HG02943 (cell line): ENCODE data around the gene SMARCAL1.
"Not testable (repeated sequence)": the region's sequence is repeated elsewhere in the genome, so short reads cannot be mapped to it uniquely, and the experiment has no call there.

Source experiments
- ATAC-seq: cut with Tn5 transposase; IDR thresholded peaks from one replicate; pipeline ENCODE4 v1.9.1; 2021; ENCODE audit warnings: mild to moderate bottlenecking, low read depth, moderate library complexity; ENCODE audit not compliant: unreplicated experiment

The SMARCAL1 gene

GRCh38 chr2:216498379-216499352 lies 86.4 kb downstream of the SMARCAL1 start, which contains the start of gene RPL37A:
Gene RPL37A, plus strand, starts transcription at chr2:216498844. Its CDS starts 31 bp downstream, at chr2:216498875.
- ATAC-seq: peak; percentile 95

DNA sequence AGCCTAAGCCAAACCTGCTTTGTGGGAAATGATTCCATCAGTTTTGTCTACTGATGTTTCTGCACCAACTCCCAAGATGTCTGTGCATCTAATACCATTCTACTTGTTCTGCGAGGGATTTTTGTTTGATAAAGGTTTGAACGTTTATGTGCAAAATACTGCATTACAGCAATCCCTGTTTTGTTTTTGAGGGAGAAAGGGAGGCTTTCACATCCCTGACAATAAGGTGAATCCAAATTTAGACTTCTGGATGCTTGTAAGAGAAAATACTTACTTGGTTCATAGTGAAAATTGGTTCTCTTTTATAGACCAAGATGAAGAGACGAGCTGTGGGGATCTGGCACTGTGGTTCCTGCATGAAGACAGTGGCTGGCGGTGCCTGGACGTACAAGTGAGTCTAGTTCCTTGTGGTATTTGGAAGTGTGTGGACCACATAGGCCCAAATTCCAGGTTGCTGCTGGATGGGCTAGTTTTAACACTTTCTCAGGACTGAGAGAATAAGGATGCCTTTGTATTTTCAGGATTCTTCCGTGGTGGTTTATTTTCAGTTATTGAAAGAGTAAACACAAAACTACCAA lies 87.4 kb downstream of the SMARCAL1 start:
- ATAC-seq: no peak

DNA sequence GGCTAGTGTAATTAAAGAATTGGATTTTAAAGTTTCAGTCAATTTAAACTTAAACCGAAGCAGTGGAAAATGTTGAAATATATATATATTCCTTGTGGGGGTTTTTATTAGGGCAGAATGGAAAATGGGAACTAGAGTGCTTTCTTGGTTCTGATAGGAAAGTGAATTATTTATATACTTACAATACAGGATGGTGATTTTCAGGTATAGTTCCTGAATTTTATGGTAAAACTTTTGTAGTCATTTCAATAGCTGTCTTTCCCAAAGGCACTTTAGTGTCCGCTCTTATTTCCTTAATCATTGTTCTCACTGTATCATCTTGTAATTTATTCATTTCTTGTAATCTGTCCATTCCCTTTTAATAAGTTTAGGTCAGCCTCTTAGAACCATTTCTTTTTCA lies 88.3 kb downstream of the SMARCAL1 start:
- no peak for ATAC-seq

DNA sequence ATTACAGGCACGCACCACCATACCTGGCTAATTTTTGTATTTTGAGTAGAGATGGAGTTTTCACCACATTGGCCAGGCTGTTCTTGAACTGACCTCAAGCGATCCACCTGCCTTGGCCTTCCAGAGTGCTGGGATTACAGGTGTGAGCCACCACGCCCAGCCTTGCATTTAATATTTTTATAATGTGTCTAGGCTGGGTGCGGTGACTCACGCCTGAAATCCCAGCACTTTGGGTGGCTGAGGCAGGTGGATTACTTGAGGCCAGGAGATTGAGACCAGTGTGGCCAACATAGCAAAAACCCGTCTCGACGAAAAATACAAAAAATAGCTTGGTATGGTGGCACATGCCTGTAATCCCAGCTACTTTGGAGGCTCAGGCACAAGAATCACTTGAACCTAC lies 89.6 kb downstream of the SMARCAL1 start:
- ATAC-seq: no peak

DNA sequence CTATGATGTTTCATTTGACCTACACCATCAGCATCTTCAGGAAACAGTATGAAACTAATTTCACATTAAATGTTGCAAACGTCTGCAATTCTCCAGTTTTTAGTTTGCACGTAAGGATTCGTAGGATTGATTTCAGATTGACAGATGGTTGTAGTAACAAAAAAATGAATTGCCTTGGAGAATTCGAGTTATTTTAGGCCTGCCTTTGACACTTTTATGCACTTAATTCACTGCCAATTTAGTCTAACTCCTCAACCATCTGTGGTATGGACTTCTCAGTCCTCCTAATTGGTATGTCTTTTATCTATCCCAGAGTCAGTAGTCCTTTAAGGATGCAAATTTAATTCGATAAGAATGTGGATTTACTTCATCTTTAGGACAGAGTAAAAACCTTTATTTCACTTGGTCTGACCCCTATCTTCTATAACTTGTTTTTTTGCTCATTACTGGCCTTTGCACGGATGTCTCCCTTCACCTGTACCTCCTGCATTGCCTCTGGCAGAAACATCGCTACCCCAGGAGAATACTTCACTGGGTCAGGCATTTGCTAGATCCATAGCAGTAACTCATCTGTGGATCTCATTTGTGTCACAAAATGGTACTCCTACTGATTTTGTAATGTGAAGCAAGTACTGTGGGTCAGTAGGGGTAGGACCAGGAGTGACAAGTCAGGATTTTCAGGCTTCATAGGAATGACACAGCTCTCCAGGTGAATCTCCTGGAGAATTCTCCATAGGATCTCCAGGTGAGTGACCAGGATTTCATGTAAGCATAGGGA lies 90.3 kb downstream of the SMARCAL1 start:
- ATAC-seq: no peak

DNA sequence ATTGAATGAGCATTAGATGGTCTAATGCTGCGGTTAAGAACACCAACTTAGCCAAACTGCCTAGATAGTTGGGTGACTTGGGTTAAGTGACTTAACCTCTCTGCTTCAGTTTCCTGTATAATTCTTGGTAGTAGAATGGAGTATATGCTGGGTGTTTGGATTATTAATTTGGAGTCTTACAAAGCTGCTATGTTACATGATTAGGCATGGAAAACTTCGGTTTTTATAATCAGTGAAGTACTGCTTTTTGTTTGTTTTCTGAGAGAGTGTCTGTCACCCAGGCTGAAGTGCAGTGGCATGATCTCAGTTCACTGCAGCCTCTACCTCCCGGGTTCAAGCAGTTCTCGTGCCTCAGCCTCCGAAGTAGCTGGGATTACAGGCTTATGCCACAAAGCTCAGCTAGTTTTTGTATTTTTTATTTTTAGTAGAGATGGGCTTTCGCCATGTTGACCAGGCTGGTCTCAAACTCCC lies 90.9 kb downstream of the SMARCAL1 start:
- ATAC-seq: no peak

GRCh38 chr2:216503697-216504375 lies 91.6 kb downstream of the SMARCAL1 start:
- ATAC-seq: no peak

- no peak for ATAC-seq
Observed at GRCh38 chr2:216504376-216504762, 92.1 kb downstream of the SMARCAL1 start.

- no peak for ATAC-seq
Observed at GRCh38 chr2:216505133-216506106, 93.1 kb downstream of the SMARCAL1 start.

DNA sequence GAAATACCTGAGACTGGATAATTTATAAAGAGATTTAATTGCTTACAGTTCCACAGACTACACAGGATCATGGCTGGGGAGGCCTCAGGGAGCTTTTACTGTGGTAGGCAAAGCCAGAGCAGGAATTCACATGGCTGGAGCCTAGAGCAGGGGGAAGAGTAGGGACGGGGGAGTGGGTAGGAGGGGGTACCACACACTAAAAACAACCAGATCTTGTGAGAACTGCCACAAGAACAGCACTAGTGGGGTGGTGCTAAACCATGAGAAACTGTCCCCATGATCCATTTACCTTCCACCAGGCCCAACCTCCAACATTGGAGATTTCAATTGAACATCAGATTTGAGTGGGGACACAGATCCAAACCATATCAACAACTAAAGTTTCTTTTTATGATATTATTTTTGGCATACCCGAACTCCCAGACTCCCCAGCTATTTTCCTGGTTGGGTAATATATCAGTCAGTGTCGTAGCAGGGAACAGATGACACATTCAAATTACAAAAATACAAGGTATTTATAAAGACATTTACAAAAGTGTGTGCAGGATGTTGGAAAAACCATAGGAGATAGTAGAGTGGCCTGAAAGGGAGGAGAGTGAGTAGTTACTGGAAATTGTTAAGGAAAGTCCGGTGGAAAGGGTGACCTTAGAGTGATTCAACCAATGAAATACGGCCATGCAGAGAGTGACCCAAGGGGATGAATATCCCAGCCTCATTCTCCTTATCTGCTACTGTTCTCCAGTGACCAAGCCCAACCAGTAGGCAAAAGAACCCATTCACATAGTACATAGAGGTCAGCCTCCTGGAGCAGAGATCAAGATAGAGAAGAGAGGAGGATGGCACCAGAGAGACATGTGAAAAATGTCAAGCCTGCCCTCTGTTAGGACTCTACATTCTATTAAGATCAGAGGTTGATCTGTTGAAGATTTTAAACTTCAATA lies 95.2 kb downstream of the SMARCAL1 start:
- ATAC-seq: no peak

DNA sequence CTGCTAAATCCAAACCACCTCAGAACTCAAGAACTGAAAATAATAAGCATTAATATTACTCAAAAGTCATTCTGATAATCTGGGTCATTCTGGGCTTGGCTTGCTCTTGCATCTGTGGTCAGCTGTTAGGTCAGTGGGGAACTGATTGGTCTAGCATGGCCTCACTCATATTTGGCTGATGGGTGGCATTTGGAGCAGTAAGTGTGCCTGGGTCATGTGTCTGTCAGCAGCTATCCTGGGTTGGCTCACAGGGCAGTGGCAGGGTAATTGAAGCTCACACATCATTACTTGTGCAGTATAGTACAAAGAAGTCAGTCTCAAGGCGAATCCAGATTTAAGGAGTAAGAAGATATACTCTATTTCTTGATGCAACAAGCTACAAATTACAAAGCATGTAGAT lies 95.9 kb downstream of the SMARCAL1 start:
- ATAC-seq: no peak

GRCh38 chr2:216516730-216517350 lies 104.6 kb downstream of the SMARCAL1 start:
- no peak for ATAC-seq

- ATAC-seq: no peak
Observed at GRCh38 chr2:216517447-216518225, 105.4 kb downstream of the SMARCAL1 start.

DNA sequence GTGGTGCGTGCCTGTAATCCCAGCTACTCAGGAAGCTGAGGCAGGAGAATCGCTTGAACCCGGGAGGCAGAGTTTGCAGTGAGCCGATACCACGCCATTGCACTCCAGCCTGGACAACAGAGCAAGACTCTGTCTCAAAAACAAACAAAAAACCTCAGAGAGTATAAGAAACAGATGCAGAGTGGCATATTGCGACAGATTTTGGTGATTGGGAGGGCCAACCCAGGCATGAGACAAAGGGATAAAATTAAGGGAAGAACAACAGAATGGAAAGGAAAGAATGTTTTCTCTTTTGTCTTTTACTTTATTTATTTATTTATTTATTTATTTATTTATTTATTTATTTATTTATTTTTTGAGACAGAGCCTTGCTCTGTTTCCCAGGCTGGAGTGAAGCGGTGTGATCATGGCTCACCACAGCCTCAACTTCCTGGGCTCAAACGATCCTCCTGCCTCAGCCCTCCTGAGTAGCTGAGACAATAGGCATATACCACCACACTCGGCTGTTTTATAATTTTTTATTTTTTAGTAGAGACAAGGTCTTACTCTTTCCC lies 106.4 kb downstream of the SMARCAL1 start:
- not testable (repeated sequence) for ATAC-seq

- no peak for ATAC-seq
Observed at GRCh38 chr2:216519154-216519762, 107.0 kb downstream of the SMARCAL1 start.

DNA sequence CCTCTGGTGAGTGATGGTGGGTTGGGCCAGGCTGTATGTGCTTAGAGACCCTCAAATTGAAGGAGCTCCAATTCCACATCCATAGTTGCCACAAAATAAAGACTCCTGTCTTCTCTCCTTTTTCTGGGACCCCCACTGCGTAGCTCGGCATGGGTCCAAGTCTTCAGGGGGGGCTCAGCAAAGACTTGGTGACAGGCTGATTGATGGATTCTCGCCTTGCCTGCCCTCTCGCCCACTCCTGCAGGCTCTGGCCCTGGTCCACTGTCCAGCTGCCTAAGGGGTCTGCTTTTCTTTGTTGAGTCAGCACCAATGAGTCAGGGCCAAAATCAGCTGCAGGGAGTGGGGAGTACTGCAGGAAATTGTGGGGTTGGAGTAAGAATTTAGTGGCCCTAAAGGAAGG lies 107.8 kb downstream of the SMARCAL1 start:
- ATAC-seq: no peak
